B cell (primary cell): Measurements from ENCODE around the gene IL1A. TPM values are rescaled to one million over a fixed set of nuclear protein-coding genes. Genes with fewer than 3 reads are reported as not detected.
A peak's percentile ranks its signal among the peaks of the same experiment; 100 is the strongest.

Experiments used
- ATAC-seq: fragments of 200-7000 bp; cut with Tn5 transposase; one replicate; pipeline ENCODE4 v1.10.0; 2021; ENCODE audit warnings: low read depth, mild to moderate bottlenecking, moderate number of reproducible peaks, moderate library complexity
- CTCF ChIA-PET: fragments of 350-600 bp; sonication (Branson Sonifier 250); formaldehyde crosslinking; loops from one replicate; lab custom pipeline; 2021; ENCODE audit warnings: antibody characterized with exemption, inconsistent platforms; lab: Charles Lee
- POLR2A ChIA-PET: fragments of 350-600 bp; sonication (Branson Sonifier 250); formaldehyde crosslinking; loops from one replicate; lab custom pipeline; 2021; ENCODE audit warnings: antibody characterized with exemption; lab: Charles Lee
- DNase-seq: peaks from one replicate; pipeline ENCODE4 v3.0.0; 2013
- H2AFZ ChIP-seq: 2 replicates; pipeline ENCODE4 v1.6.1; 2012; ENCODE audit warnings: mild to moderate bottlenecking, low read depth, low read length; ENCODE audit not compliant: insufficient read depth, poor library complexity, severe bottlenecking
- H3K27ac ChIP-seq, 2 donors: 1 replicate in 1 of 2; 2 replicates in 1 of 2; pipeline ENCODE4 v1.5.1; 2012 to 2013; ENCODE audit warnings: low read length in 2 of 2, mild to moderate bottlenecking in 2 of 2, moderate library complexity in 1 of 2
- H3K27me3 ChIP-seq, 4 experiments: fragments of 200-600 bp in 1 of 4; sonication (generic) in 1 of 4; replicated peaks in 1 of 4; 1 replicate in 2 of 4; 2 replicates in 2 of 4; pipeline versions ENCODE4 v1.6.1 to v1.7.0; 2013 to 2016; ENCODE audit warnings: low read length in 3 of 4, mild to moderate bottlenecking in 2 of 4, mixed read lengths in 1 of 4, moderate library complexity in 1 of 4; ENCODE audit not compliant: insufficient read depth in 4 of 4, control insufficient read depth in 3 of 4; ENCODE audit errors: control extremely low read depth in 1 of 4
- H3K36me3 ChIP-seq, 2 experiments: replicated peaks in 1 of 2; 1 replicate in 1 of 2; 2 replicates in 1 of 2; pipeline versions ENCODE4 v1.6.1 to v1.7.1; 2013; ENCODE audit warnings: low read length in 1 of 2; ENCODE audit not compliant: insufficient read depth in 2 of 2, control insufficient read depth in 1 of 2; ENCODE audit errors: control extremely low read depth in 1 of 2, extremely low read depth in 1 of 2
- H3K4me1 ChIP-seq, 2 donors: fragments of 200-600 bp in 1 of 2; sonication (generic) in 1 of 2; 1 replicate in 1 of 2; 2 replicates in 1 of 2; pipeline versions ENCODE4 v1.5.1 to v1.6.1; 2013 to 2017; ENCODE audit warnings: low read length in 2 of 2; ENCODE audit not compliant: control insufficient read depth in 2 of 2, insufficient read depth in 2 of 2
- H3K4me2 ChIP-seq: replicated peaks from 2 replicates; pipeline ENCODE3; 2012; ENCODE audit warnings: mild to moderate bottlenecking, low read depth, low read length; ENCODE audit not compliant: poor library complexity, severe bottlenecking
- H3K4me3 ChIP-seq, 5 experiments: fragments of 200-600 bp in 1 of 5; sonication (generic) in 1 of 5; 1 replicate in 3 of 5; 2 replicates in 2 of 5; pipeline versions ENCODE4 v1.5.1 to v1.7.0; 2011 to 2016; ENCODE audit warnings: low read length in 4 of 5, mild to moderate bottlenecking in 4 of 5, low read depth in 2 of 5, control low read depth in 1 of 5, moderate library complexity in 1 of 5; ENCODE audit not compliant: insufficient read depth in 1 of 5; ENCODE audit errors: control extremely low read depth in 1 of 5, extremely low read depth in 1 of 5
- H3K79me2 ChIP-seq: fragments of 200-600 bp; sonication (generic); one replicate; pipeline ENCODE4 v1.6.0; 2016; ENCODE audit warnings: low read length; ENCODE audit not compliant: control insufficient read depth, insufficient read depth
- H3K9ac ChIP-seq: fragments of 200-600 bp; sonication (generic); 2 replicates; pipeline ENCODE4 v1.6.1; 2017; ENCODE audit warnings: mild to moderate bottlenecking, low read length, moderate library complexity
- H3K9me3 ChIP-seq, 3 donors: one replicate each; pipeline versions ENCODE4 v1.6.1 to v1.7.1; 2013; ENCODE audit warnings: low read length in 2 of 3; ENCODE audit not compliant: control insufficient read depth in 2 of 3, insufficient read depth in 1 of 3; ENCODE audit errors: control extremely low read depth in 1 of 3
- H4K20me1 ChIP-seq: 2 replicates; pipeline ENCODE4 v1.6.0; 2012; ENCODE audit warnings: mild to moderate bottlenecking, low read length; ENCODE audit not compliant: insufficient read depth, control insufficient read depth, poor library complexity, severe bottlenecking
- H3K27ac Mint-ChIP-seq: one replicate; pipeline ENCODE4 v1.8.0; 2021; ENCODE audit warnings: mixed read lengths
- H3K27me3 Mint-ChIP-seq: one replicate; pipeline ENCODE4 v1.8.0; 2021; ENCODE audit warnings: mixed read lengths
- H3K4me1 Mint-ChIP-seq: one replicate; pipeline ENCODE4 v1.8.0; 2021; ENCODE audit warnings: mixed read lengths
- H3K4me3 Mint-ChIP-seq: one replicate; pipeline ENCODE4 v1.8.0; 2021; ENCODE audit warnings: mixed read lengths
- H3K9me3 Mint-ChIP-seq: one replicate; pipeline ENCODE4 v1.8.0; 2022; ENCODE audit warnings: mixed read lengths; ENCODE audit not compliant: insufficient read depth
- CTCF ChIP-seq: fragments of 200-600 bp; IDR thresholded peaks from one replicate; pipeline ENCODE4 v1.8.0; 2022; ENCODE audit warnings: antibody characterized with exemption, mild to moderate bottlenecking
- EZH2 ChIP-seq: IDR thresholded peaks from 2 replicates; pipeline ENCODE4 v1.6.1; 2012; ENCODE audit warnings: borderline replicate concordance, low read depth, mild to moderate bottlenecking, moderate library complexity, low read length; ENCODE audit not compliant: insufficient read depth, poor library complexity, severe bottlenecking
- WGBS: methylation state at CpG from one replicate; pipeline ENCODE4 v1.1.5; 2013; ENCODE audit warnings: missing lambda C conversion rate; ENCODE audit not compliant: insufficient coverage; 5-methylcytosine and 5-hydroxymethylcytosine counted together
- intact Hi-C: fragments of 100-400 bp; cut with micrococcal nuclease; formaldehyde crosslinking; loops from one replicate; pipeline ENCODE4 v1.10.0; 2022
- polyA plus RNA-seq: library from polyadenylated mRNA; depleted of rRNA; stranded (reverse); fragments of >200 nt; gene quantifications from 2 replicates; pipeline ENCODE4 v1.2.3, GENCODE V29; 2012
- total RNA-seq, 2 donors: library from RNA; stranded (reverse); fragments of 120-200 nt in 1 of 2; gene quantifications; 1 replicate in 1 of 2; 2 replicates in 1 of 2; pipeline versions ENCODE4 v1.2.3 to v1.2.4, GENCODE V29; 2013 to 2022

Gene IL1A
- total and polyA plus RNA-seq, 2 donors (not counting 1 experiment from before 2014, with no cell fraction given): 0.15 TPM; not detected in 1

GRCh38 chr2:112811276-112811831 lies 27.1 kb upstream of the IL1A start:
- peaks cover 19% of the 10 kb centered on the region for H3K4me1 Mint-ChIP-seq
- POLR2A ChIA-PET: no interaction called here
- CTCF ChIA-PET: no interaction called here
- no peak for ATAC-seq
- peaks cover 0 to 4% (median 2%) of the 10 kb centered on the region in 3 donors for H3K9me3 ChIP-seq
- no peak for DNase-seq
- no peaks in the 10 kb centered on the region for H3K27me3 ChIP-seq
- no peak overlapping the region for H3K4me3 Mint-ChIP-seq
- H3K27ac Mint-ChIP-seq: peak overlapping the region; percentile 50
- no peak overlapping the region for H3K27ac ChIP-seq
- TF ChIP-seq EZH2 (no peak), CTCF (no peak)
- WGBS: 87% methylated on average over 3 of the region's 3 CpGs
- H3K9me3 Mint-ChIP-seq: peaks cover 6% of the 10 kb centered on the region
- peak overlapping the region; percentile 50 for H2AFZ ChIP-seq
- no peaks in the 10 kb centered on the region for H3K36me3 ChIP-seq
- peaks cover 11 to 14% of the 10 kb centered on the region in 2 donors for H3K4me1 ChIP-seq
- H3K79me2 ChIP-seq: no peaks in the 10 kb centered on the region
- H3K4me2 ChIP-seq: peak overlapping the region; percentile 2
- no peak overlapping the region for H3K4me3 ChIP-seq
- intact Hi-C loops: no loop called here
- no peaks in the 10 kb centered on the region for H4K20me1 ChIP-seq
- no peak overlapping the region for H3K9ac ChIP-seq
- H3K27me3 Mint-ChIP-seq: no peaks in the 10 kb centered on the region

- Histone ChIP-seq H3K27ac (no peak overlapping the region), H3K4me3 (no peak overlapping the region), H3K9ac (no peak overlapping the region), H3K27me3 (no peaks in the 10 kb centered on the region), H3K36me3 (no peaks in the 10 kb centered on the region), H3K4me1 (peaks cover 11 to 17% of the 10 kb centered on the region in 2 donors), H3K4me2 (no peak overlapping the region), H4K20me1 (no peaks in the 10 kb centered on the region), H3K9me3 (peaks cover 0 to 4% (median 2%) of the 10 kb centered on the region in 3 donors), H3K79me2 (no peaks in the 10 kb centered on the region), H2AFZ (no peak overlapping the region)
- intact Hi-C loops: no loop called here
- ATAC-seq (no peak), DNase-seq (no peak)
- Mint-ChIP-seq H3K4me3 (no peak overlapping the region), H3K4me1 (peaks cover 23% of the 10 kb centered on the region), H3K9me3 (peaks cover 6% of the 10 kb centered on the region), H3K27me3 (no peaks in the 10 kb centered on the region), H3K27ac (no peak overlapping the region)
- POLR2A ChIA-PET: no interaction called here
- TF ChIP-seq EZH2: no peak
- TF ChIP-seq CTCF: no peak
- CTCF ChIA-PET: no interaction called here
Measured at GRCh38 chr2:112809112-112809511, 24.8 kb upstream of the IL1A start.
